ENCODE results near the gene CLDN2.

CLDN2 gene

GRCh38 chrX:106927023-106927422 lies 6.8 kb downstream of the CLDN2 start:
- no peak for DNase-seq

GRCh38 chrX:106927700-106928099 lies 7.5 kb downstream of the CLDN2 start:
- no peak for DNase-seq

- no peak for DNase-seq
These were observed 8.0 kb downstream of the CLDN2 start for GRCh38 chrX:106928227-106928626.

GRCh38 chrX:106931831-106932491 lies 11.8 kb downstream of the CLDN2 start:
- DNase-seq, result no peak

GRCh38 chrX:106932492-106932923 lies 12.3 kb downstream of the CLDN2 start:
- no peak for DNase-seq

GRCh38 chrX:106932960-106933537 lies 12.8 kb downstream of the CLDN2 start:
- peak; percentile 1 for DNase-seq

- peak; percentile 31 for DNase-seq
These were observed 13.3 kb downstream of the CLDN2 start for GRCh38 chrX:106933538-106933961.

- DNase-seq, result no peak
These were observed 15.0 kb downstream of the CLDN2 start for GRCh38 chrX:106935175-106935574.

- no peak for DNase-seq
These were observed 16.0 kb downstream of the CLDN2 start for GRCh38 chrX:106936246-106936645.

GRCh38 chrX:106939566-106939965 lies 19.4 kb downstream of the CLDN2 start:
- no peak for DNase-seq

GRCh38 chrX:106940068-106940467 lies 19.9 kb downstream of the CLDN2 start:
- no peak for DNase-seq

- DNase-seq, result no peak
These were observed 26.3 kb downstream of the CLDN2 start for GRCh38 chrX:106946464-106946863.

- no peak for DNase-seq
These were observed 28.4 kb downstream of the CLDN2 start for GRCh38 chrX:106948641-106949040.

- DNase-seq, result no peak
These were observed 29.2 kb downstream of the CLDN2 start for GRCh38 chrX:106949366-106949765.

- DNase-seq, result no peak
These were observed 30.2 kb downstream of the CLDN2 start for GRCh38 chrX:106950381-106950780.

- no peak for DNase-seq
These were observed 31.0 kb downstream of the CLDN2 start for GRCh38 chrX:106951230-106951629.

- no peak for DNase-seq
These were observed 31.9 kb downstream of the CLDN2 start for GRCh38 chrX:106952089-106952488.

GRCh38 chrX:106952538-106952937 lies 32.3 kb downstream of the CLDN2 start:
- no peak for DNase-seq

- peak; percentile 16 for DNase-seq
These were observed 32.8 kb downstream of the CLDN2 start for GRCh38 chrX:106952988-106953387.

- no peak for DNase-seq
These were observed 33.8 kb downstream of the CLDN2 start for GRCh38 chrX:106954041-106954440.

GRCh38 chrX:106955004-106955772 lies 35.0 kb downstream of the CLDN2 start:
- DNase-seq, result no peak

- DNase-seq, result no peak
These were observed 37.7 kb downstream of the CLDN2 start for GRCh38 chrX:106957856-106958255.

GRCh38 chrX:106959901-106960300 lies 39.7 kb downstream of the CLDN2 start:
- DNase-seq, result peak; percentile 7

GRCh38 chrX:106963111-106963510 lies 42.9 kb downstream of the CLDN2 start:
- no peak for DNase-seq
